GM10248 (cell line): Measurements from ENCODE around the gene EFNA4.

Experiments
- CTCF ChIA-PET: fragments of 300-600 bp; sonication (Branson Sonifier 250); formaldehyde crosslinking; extraction: SDS; loops from one replicate; lab custom pipeline; 2021; ENCODE audit warnings: antibody characterized with exemption; lab: Yijun Ruan, JAX
- POLR2A ChIA-PET: fragments of 350-650 bp; sonication (Branson Sonifier 250); formaldehyde crosslinking; extraction: SDS; loops from one replicate; lab custom pipeline; 2020; ENCODE audit warnings: antibody characterized with exemption; lab: Yijun Ruan, JAX
- DNase-seq: peaks from one replicate; pipeline ENCODE4 v3.0.0; 2012; ENCODE audit errors: extremely low spot score
- TF ChIP-seq, protein P1 (sequence below): IDR thresholded peaks from 2 replicates; pipeline ENCODE4 v1.5.1; 2012; ENCODE audit warnings: mild to moderate bottlenecking, low read depth; ENCODE audit errors: extremely low read depth, missing control alignments, control extremely low read depth

EFNA4 gene

DNA sequence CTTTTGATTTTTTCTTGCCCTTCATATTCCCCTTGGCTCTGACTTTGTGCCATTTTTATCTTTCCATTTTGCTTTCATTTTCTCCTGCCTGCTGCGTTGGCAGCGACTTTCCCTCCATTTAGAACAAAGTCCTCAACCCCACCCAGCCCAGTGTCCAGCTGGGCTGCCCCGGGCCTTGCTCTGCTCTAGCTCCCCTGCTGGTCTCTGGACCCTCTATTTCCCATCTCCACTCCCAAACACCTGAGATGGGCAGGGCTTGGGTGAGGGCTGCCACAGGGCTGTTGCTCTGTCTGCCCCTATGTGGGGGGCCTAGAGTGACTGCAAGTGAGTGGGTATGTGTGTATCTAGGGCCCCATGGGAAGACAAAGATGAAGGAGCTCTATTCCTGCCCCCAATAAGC, 19.7 kb upstream of the EFNA4 start:
- no peak for DNase-seq
- ChIA-PET CTCF (interaction anchor here (1.0 to 20.4 kb wide), 17 partner anchors 8 to 440 kb away, joined by 3 to 285 read pairs (median 5); partner anchors contain the start of genes DCST1, DCST2, EFNA3 and EFNA4), POLR2A (interaction anchor here (0.5 to 0.7 kb wide), 3 partner anchors 139 to 438 kb away, joined by 3 to 6 read pairs (median 4); no protein-coding TSS in a partner anchor)
- TF ChIP-seq, protein P1, sequence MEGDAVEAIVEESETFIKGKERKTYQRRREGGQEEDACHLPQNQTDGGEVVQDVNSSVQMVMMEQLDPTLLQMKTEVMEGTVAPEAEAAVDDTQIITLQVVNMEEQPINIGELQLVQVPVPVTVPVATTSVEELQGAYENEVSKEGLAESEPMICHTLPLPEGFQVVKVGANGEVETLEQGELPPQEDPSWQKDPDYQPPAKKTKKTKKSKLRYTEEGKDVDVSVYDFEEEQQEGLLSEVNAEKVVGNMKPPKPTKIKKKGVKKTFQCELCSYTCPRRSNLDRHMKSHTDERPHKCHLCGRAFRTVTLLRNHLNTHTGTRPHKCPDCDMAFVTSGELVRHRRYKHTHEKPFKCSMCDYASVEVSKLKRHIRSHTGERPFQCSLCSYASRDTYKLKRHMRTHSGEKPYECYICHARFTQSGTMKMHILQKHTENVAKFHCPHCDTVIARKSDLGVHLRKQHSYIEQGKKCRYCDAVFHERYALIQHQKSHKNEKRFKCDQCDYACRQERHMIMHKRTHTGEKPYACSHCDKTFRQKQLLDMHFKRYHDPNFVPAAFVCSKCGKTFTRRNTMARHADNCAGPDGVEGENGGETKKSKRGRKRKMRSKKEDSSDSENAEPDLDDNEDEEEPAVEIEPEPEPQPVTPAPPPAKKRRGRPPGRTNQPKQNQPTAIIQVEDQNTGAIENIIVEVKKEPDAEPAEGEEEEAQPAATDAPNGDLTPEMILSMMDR: no peak

DNA sequence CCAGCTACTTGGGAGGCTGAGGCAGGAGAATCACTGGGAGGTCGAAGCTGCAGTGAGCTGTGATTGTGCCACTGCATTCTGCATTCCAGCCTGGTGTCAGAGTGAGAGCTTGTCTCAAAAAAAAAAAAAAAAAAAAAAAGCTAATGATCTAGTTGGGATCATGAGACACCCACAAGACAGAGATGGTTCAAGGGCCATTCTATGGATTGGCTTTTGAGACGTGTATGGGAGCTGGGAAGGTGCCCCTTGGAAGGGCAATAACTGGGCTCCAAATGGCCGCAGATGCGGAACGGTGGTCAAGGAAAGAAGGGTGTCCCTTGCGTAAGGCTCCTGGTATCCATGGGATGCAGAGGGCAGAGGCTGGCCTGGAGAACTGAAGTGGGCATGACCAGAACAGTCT, 19.2 kb upstream of the EFNA4 start:
- POLR2A ChIA-PET: interaction anchor here (0.6 to 0.7 kb wide), 3 partner anchors 32 to 439 kb away, joined by 3 to 6 read pairs (median 4); no protein-coding TSS in a partner anchor
- CTCF ChIA-PET: interaction anchor here (1.0 to 20.4 kb wide), 19 partner anchors 9 to 485 kb away, joined by 3 to 285 read pairs (median 5); partner anchors contain the start of genes DCST1, DCST2, EFNA3 and EFNA4
- DNase-seq: no peak
- TF ChIP-seq, protein P1: no peak

- ChIA-PET CTCF (interaction anchor here (1.1 to 20.4 kb wide), 17 partner anchors 9 to 485 kb away, joined by 3 to 285 read pairs (median 5); partner anchors contain the start of genes DCST1, DCST2, EFNA3 and EFNA4), POLR2A (interaction anchor here (0.6 kb wide), 1 partner anchor 32 kb away, joined by 3 read pairs; no protein-coding TSS in a partner anchor)
- peak; percentile 81 for DNase-seq
- TF ChIP-seq, protein P1: peak; percentile 67
Measured at GRCh38 chr1:155044812-155045657, 18.5 kb upstream of the EFNA4 start.

- ChIA-PET CTCF (interaction anchor here (0.7 to 20.4 kb wide), 10 partner anchors 8 to 489 kb away, joined by 3 to 285 read pairs (median 6); partner anchors contain the start of genes EFNA4 and KRTCAP2), POLR2A (no interaction called here)
- DNase-seq: no peak
- TF ChIP-seq, protein P1: no peak
Measured at GRCh38 chr1:155048449-155049334, 14.8 kb upstream of the EFNA4 start.

DNA sequence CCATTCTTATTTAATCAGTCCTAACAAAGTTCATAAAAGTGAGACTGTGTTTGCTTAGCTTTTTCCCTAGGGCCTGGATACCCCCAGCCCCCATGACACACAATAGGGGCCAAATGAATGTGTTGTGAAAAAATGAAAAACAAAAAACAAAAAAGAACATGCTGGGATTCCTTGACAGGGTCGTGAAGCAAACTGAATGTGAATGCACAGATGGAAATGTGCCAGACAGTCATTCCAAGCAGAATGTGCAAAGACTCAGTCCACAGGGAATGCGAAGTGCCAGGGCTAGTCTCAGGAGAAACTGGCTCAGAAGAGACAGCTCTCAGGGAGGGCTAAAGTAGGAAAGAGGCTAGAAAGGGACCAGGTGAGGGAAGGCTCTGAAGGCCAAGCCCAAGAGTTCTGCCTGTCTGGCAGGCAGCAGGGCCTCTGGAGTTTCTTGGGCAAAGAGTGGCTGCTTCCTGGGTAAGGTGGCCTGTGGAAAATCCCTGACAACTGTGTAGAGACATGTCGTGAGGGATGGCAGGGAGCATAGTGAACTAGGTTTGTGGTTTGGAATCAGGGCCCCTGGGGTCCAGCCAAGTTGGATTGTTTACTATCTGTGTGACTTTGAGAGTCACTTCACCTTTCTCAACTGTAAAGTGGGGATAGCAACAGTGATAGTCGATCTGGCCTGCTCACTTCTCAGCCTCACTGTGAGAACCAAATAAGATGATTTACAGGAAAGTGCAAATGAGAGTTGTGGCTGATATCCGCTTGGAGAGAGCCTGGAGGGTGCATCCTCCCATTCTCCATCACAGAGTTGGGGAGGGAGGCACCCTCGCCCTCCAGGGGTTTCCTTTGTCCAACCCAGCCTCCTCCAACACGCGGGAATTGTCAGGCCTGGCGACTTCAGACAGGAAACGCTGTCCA, 13.6 kb upstream of the EFNA4 start:
- TF ChIP-seq, protein P1: no peak
- ChIA-PET CTCF (interaction anchor here (1.0 to 20.4 kb wide), 14 partner anchors 9 to 497 kb away, joined by 3 to 285 read pairs (median 5); partner anchors contain the start of genes EFNA4, KRTCAP2, PMVK and SHC1), POLR2A (no interaction called here)
- DNase-seq: no peak
